Endodermal cell (in vitro differentiated cells): ENCODE data around the gene FEM1C. TPM values are rescaled to one million over a fixed set of nuclear protein-coding genes. Genes with fewer than 3 reads are reported as not detected.

Experiments
- DNase-seq: peaks from one replicate; pipeline ENCODE4 v3.0.0-alpha.2; 2017
- H3K27ac ChIP-seq: 2 replicates; pipeline ENCODE4 v1.5.1; 2013; ENCODE audit warnings: mild to moderate bottlenecking, low read depth, low read length, moderate library complexity
- H3K27me3 ChIP-seq: 2 replicates; pipeline ENCODE4 v1.6.1; 2013; ENCODE audit warnings: mild to moderate bottlenecking, low read length, moderate library complexity; ENCODE audit not compliant: insufficient read depth, control insufficient read depth, poor library complexity, severe bottlenecking
- H3K36me3 ChIP-seq: 2 replicates; pipeline ENCODE4 v1.7.0; 2013; ENCODE audit warnings: mild to moderate bottlenecking, low read length, moderate library complexity; ENCODE audit not compliant: control insufficient read depth, insufficient read depth
- H3K4me1 ChIP-seq: one replicate; pipeline ENCODE4 v1.7.0; 2013; ENCODE audit warnings: low read length; ENCODE audit not compliant: control insufficient read depth, insufficient read depth
- H3K4me3 ChIP-seq: 2 replicates; pipeline ENCODE4 v1.5.1; 2013; ENCODE audit warnings: mild to moderate bottlenecking, low read length, moderate library complexity
- H3K9ac ChIP-seq: 2 replicates; pipeline ENCODE4 v1.6.1; 2013; ENCODE audit warnings: mild to moderate bottlenecking, low read length, moderate library complexity; ENCODE audit not compliant: poor library complexity, severe bottlenecking; ENCODE audit errors: extremely low read depth
- H3K9me3 ChIP-seq: 2 replicates; pipeline ENCODE4 v1.6.1; 2013; ENCODE audit warnings: mild to moderate bottlenecking, low read length, moderate library complexity; ENCODE audit not compliant: control insufficient read depth
- H3K27ac Mint-ChIP-seq: 2 replicates; pipeline ENCODE4 v1.8.0; 2020; ENCODE audit warnings: mixed read lengths
- H3K27me3 Mint-ChIP-seq: 2 replicates; pipeline ENCODE4 v1.8.0; 2021; ENCODE audit warnings: mild to moderate bottlenecking, mixed read lengths; ENCODE audit not compliant: insufficient read depth
- H3K36me3 Mint-ChIP-seq: 2 replicates; pipeline ENCODE4 v1.8.0; 2020; ENCODE audit warnings: low read depth, mixed read lengths
- H3K4me1 Mint-ChIP-seq: 2 replicates; pipeline ENCODE4 v1.8.0; 2020; ENCODE audit warnings: mixed read lengths
- H3K4me3 Mint-ChIP-seq: 2 replicates; pipeline ENCODE4 v1.8.0; 2020; ENCODE audit warnings: mild to moderate bottlenecking, moderate library complexity, mixed read lengths
- H3K9me3 Mint-ChIP-seq: 2 replicates; pipeline ENCODE4 v1.8.0; 2020; ENCODE audit warnings: mild to moderate bottlenecking, mixed read lengths
- CTCF ChIP-seq: fragments of 200-600 bp; sonication (generic); conservative IDR thresholded peaks from 2 replicates; pipeline ENCODE4 v1.5.0; 2021; ENCODE audit warnings: antibody characterized with exemption, mild to moderate bottlenecking
- WGBS, 2 experiments: methylation state at CpG; one replicate each; pipeline versions ENCODE4 v1.1.5 to v1.1.7; 2013; ENCODE audit warnings: missing lambda C conversion rate in 2 of 2, mixed read lengths in 1 of 2; ENCODE audit not compliant: insufficient coverage in 1 of 2, insufficient read length in 1 of 2; 5-methylcytosine and 5-hydroxymethylcytosine counted together
- total RNA-seq, 2 donors: library from RNA; stranded (reverse); fragmentation: NEBNext Ultra II Directional in 1 of 2; extraction: Animal tissue kit (Norgen Biotek cat#: 25700) in 1 of 2; gene quantifications; 2 replicates in 1 of 2; 3 replicates in 1 of 2; pipeline ENCODE4 v1.2.1, GENCODE V29; 2021

Gene FEM1C
- total RNA-seq, 2 donors from 2014 or later: 12.3 to 14.4 TPM

- H3K4me1 ChIP-seq: no peaks in the 10 kb centered on the region
- H3K4me1 Mint-ChIP-seq: peaks cover 6% of the 10 kb centered on the region
- no peak overlapping the region for H3K4me3 Mint-ChIP-seq
- no peak overlapping the region for H3K27ac ChIP-seq
- H3K36me3 Mint-ChIP-seq: no peaks in the 10 kb centered on the region
- TF ChIP-seq CTCF: no peak
- H3K27me3 Mint-ChIP-seq: no peaks in the 10 kb centered on the region
- no peaks in the 10 kb centered on the region for H3K36me3 ChIP-seq
- H3K9me3 ChIP-seq: no peaks in the 10 kb centered on the region
- no peak overlapping the region for H3K27ac Mint-ChIP-seq
- no peak overlapping the region for H3K4me3 ChIP-seq
- H3K27me3 ChIP-seq: no peaks in the 10 kb centered on the region
- no peak for DNase-seq
- 90 to 95% methylated on average over 6 of the region's 6 CpGs for WGBS, 2 experiments
- no peaks in the 10 kb centered on the region for H3K9me3 Mint-ChIP-seq
- H3K9ac ChIP-seq: no peak overlapping the region
Measured at GRCh38 chr5:115471345-115472063, 73.1 kb downstream of the FEM1C start.

- H3K27me3 Mint-ChIP-seq: no peaks in the 10 kb centered on the region
- H3K27ac ChIP-seq: no peak overlapping the region
- no peaks in the 10 kb centered on the region for H3K36me3 Mint-ChIP-seq
- H3K4me1 Mint-ChIP-seq: peaks cover 6% of the 10 kb centered on the region
- no peaks in the 10 kb centered on the region for H3K9me3 Mint-ChIP-seq
- no peaks in the 10 kb centered on the region for H3K4me1 ChIP-seq
- no peak overlapping the region for H3K9ac ChIP-seq
- 80 to 96% methylated on average over 1 of the region's 1 CpG for WGBS, 2 experiments
- no peak overlapping the region for H3K4me3 Mint-ChIP-seq
- no peaks in the 10 kb centered on the region for H3K36me3 ChIP-seq
- no peak for DNase-seq
- H3K27ac Mint-ChIP-seq: no peak overlapping the region
- TF ChIP-seq CTCF: no peak
- no peak overlapping the region for H3K4me3 ChIP-seq
- H3K27me3 ChIP-seq: no peaks in the 10 kb centered on the region
- H3K9me3 ChIP-seq: no peaks in the 10 kb centered on the region
Measured at GRCh38 chr5:115470921-115471320, 73.7 kb downstream of the FEM1C start.

Other genes with a start within 250 kb of the FEM1C start
- gene CCDC112, start 248.1 kb downstream of the FEM1C start, total RNA-seq: 1 to 10 TPM; 6.8 to 7.3 TPM
- gene TICAM2, start 57.7 kb upstream of the FEM1C start, total RNA-seq: 1 to 10 TPM in 1 of 2 donors, under 1 TPM in 1; 0.84 to 1.5 TPM
- 10 to 100 TPM; 64.4 to 75.3 TPM for gene TMED7, start 81.3 kb upstream of the FEM1C start, total RNA-seq